CD4-positive, alpha-beta T cell treated with Interleukin-2 at 100 ng/mL for 4 hours (primary cell): ENCODE measurements around the gene RNFT2.
A peak's percentile ranks its signal among the peaks of the same experiment; 100 is the strongest.
"Not testable (repeated sequence)": the region's sequence is repeated elsewhere in the genome, so short reads cannot be mapped to it uniquely, and the experiment has no call there.

ENCODE experiments used
- DNase-seq: peaks from one replicate; pipeline ENCODE4 v3.0.0-alpha.2; 2020; ENCODE audit warnings: low spot score

The RNFT2 gene

GRCh38 chr12:116797885-116798284 lies 59.8 kb downstream of the RNFT2 start:
- DNase-seq: no peak

GRCh38 chr12:116798719-116799118 lies 60.6 kb downstream of the RNFT2 start:
- no peak for DNase-seq

GRCh38 chr12:116799955-116800354 lies 61.8 kb downstream of the RNFT2 start:
- DNase-seq: no peak

GRCh38 chr12:116800918-116801317 lies 62.8 kb downstream of the RNFT2 start:
- no peak for DNase-seq

- no peak for DNase-seq
These were observed 63.9 kb downstream of the RNFT2 start for GRCh38 chr12:116802018-116802417.

GRCh38 chr12:116803013-116803736 lies 65.1 kb downstream of the RNFT2 start:
- no peak for DNase-seq

- no peak for DNase-seq
These were observed 65.9 kb downstream of the RNFT2 start for GRCh38 chr12:116804051-116804450.

GRCh38 chr12:116806845-116807440 lies 68.8 kb downstream of the RNFT2 start:
- no peak for DNase-seq

GRCh38 chr12:116807546-116807945 lies 69.4 kb downstream of the RNFT2 start:
- DNase-seq: no peak

- DNase-seq: no peak
These were observed 70.3 kb downstream of the RNFT2 start for GRCh38 chr12:116808113-116809105.

- no peak for DNase-seq
These were observed 74.1 kb downstream of the RNFT2 start for GRCh38 chr12:116812238-116812637.

- no peak for DNase-seq
These were observed 75.3 kb downstream of the RNFT2 start for GRCh38 chr12:116813271-116814041.

- not testable (repeated sequence) for DNase-seq
These were observed 76.7 kb downstream of the RNFT2 start for GRCh38 chr12:116814766-116815165.

- peak; percentile 11 for DNase-seq
These were observed 80.3 kb downstream of the RNFT2 start for GRCh38 chr12:116818341-116818856.

GRCh38 chr12:116818948-116819832 lies 81.1 kb downstream of the RNFT2 start:
- peak; percentile 93 for DNase-seq

- DNase-seq: no peak
These were observed 82.0 kb downstream of the RNFT2 start for GRCh38 chr12:116820064-116820656.

GRCh38 chr12:116821291-116821690 lies 83.2 kb downstream of the RNFT2 start:
- DNase-seq: no peak

GRCh38 chr12:116827432-116827831 lies 89.3 kb downstream of the RNFT2 start:
- no peak for DNase-seq

GRCh38 chr12:116832353-116832752 lies 94.2 kb downstream of the RNFT2 start:
- no peak for DNase-seq

- DNase-seq: no peak
These were observed 95.4 kb downstream of the RNFT2 start for GRCh38 chr12:116833474-116833873.
